Measurements from ENCODE around the gene ARPP21.

ARPP21 gene

GRCh38 chr3:35685153-35685552 is 45.8 kb downstream of the ARPP21 start:
- H3K36me3 ChIP-seq: peaks cover 0 to 79% (median 17%) of the 10 kb centered on the region in 11 experiments; a peak in 11 of 22 replicates
- no peak overlapping the region for H3K27ac ChIP-seq
- no peaks in the 10 kb centered on the region for H3K27me3 ChIP-seq
- H3K4me3 ChIP-seq: no peak overlapping the region
- no peaks in the 10 kb centered on the region for H3K9me3 ChIP-seq (replicated peaks in 1 of 11)
- H3K9ac ChIP-seq: no peak overlapping the region
- H4K20me1 ChIP-seq: no peaks in the 10 kb centered on the region; a peak in 1 of 22 replicates
- H3K4me1 ChIP-seq: peaks cover 9 to 40% (median 23%) of the 10 kb centered on the region in 10 experiments
- H3K4me2 ChIP-seq: no peak overlapping the region
- no peak for TF ChIP-seq Cebpa-rat (IDR thresholded peaks at IDR 0.05)

GRCh38 chr3:35688826-35689225 is 49.5 kb downstream of the ARPP21 start:
- H4K20me1 ChIP-seq: no peaks in the 10 kb centered on the region; a peak in 1 of 22 replicates
- TF ChIP-seq Cebpa-rat (IDR thresholded peaks at IDR 0.05): no peak
- H3K4me2 ChIP-seq: no peak overlapping the region

GRCh38 chr3:35690271-35690670 is 50.9 kb downstream of the ARPP21 start:
- no peak overlapping the region for H3K4me2 ChIP-seq
- H4K20me1 ChIP-seq: no peaks in the 10 kb centered on the region
- no peaks in the 10 kb centered on the region for H3K9me3 ChIP-seq (replicated peaks in 1 of 11)
- no peak overlapping the region for H3K4me3 ChIP-seq
- no peaks in the 10 kb centered on the region for H3K27me3 ChIP-seq
- H3K9ac ChIP-seq: no peak overlapping the region
- peaks cover 0 to 81% (median 27%) of the 10 kb centered on the region in 11 experiments; a peak in 11 of 22 replicates for H3K36me3 ChIP-seq
- H3K4me1 ChIP-seq: no peaks in the 10 kb centered on the region
- no peak for TF ChIP-seq Cebpa-rat (IDR thresholded peaks at IDR 0.05)
- no peak overlapping the region for H3K27ac ChIP-seq

More at GRCh38 chr3:35688826-35689225, 49.5 kb downstream of the ARPP21 start:
- H3K4me3 ChIP-seq: no peak overlapping the region
- H3K36me3 ChIP-seq: peaks cover 0 to 81% (median 27%) of the 10 kb centered on the region in 11 experiments; a peak in 11 of 22 replicates
- H3K27ac ChIP-seq: no peak overlapping the region
- H3K9ac ChIP-seq: no peak overlapping the region
- no peaks in the 10 kb centered on the region for H3K27me3 ChIP-seq
- H3K9me3 ChIP-seq (replicated peaks in 1 of 11): no peaks in the 10 kb centered on the region
- peaks cover 0 to 3% (median under 1%) of the 10 kb centered on the region in 10 experiments; a peak in 9 of 20 replicates for H3K4me1 ChIP-seq

GRCh38 chr3:35705904-35706303 is 66.6 kb downstream of the ARPP21 start:
- no peak for TF ChIP-seq Cebpa-rat (IDR thresholded peaks at IDR 0.05)
- Histone ChIP-seq H3K27ac (no peak overlapping the region), H3K9me3 (replicated peaks in 1 of 11) (no peaks in the 10 kb centered on the region), H4K20me1 (no peaks in the 10 kb centered on the region), H3K4me1 (no peaks in the 10 kb centered on the region), H3K4me2 (no peak overlapping the region), H3K27me3 (no peaks in the 10 kb centered on the region), H3K4me3 (no peak overlapping the region), H3K36me3 (peaks cover 0 to 55% (median 11%) of the 10 kb centered on the region in 11 experiments; a peak in 12 of 22 replicates), H3K9ac (no peak overlapping the region)

- H3K36me3 ChIP-seq: peaks cover 0 to 69% (median 13%) of the 10 kb centered on the region in 11 experiments; a peak in 12 of 22 replicates
- TF ChIP-seq Cebpa-rat (IDR thresholded peaks at IDR 0.05): no peak
- no peaks in the 10 kb centered on the region for H3K4me1 ChIP-seq
- H3K4me2 ChIP-seq: no peak overlapping the region
- no peaks in the 10 kb centered on the region for H3K9me3 ChIP-seq (replicated peaks in 1 of 11)
- H4K20me1 ChIP-seq: no peaks in the 10 kb centered on the region
- H3K27me3 ChIP-seq: no peaks in the 10 kb centered on the region
- no peak overlapping the region for H3K27ac ChIP-seq
- no peak overlapping the region for H3K9ac ChIP-seq
- H3K4me3 ChIP-seq: no peak overlapping the region
Measured at GRCh38 chr3:35707904-35708303, 68.6 kb downstream of the ARPP21 start.

- no peak for TF ChIP-seq Cebpa-rat (IDR thresholded peaks at IDR 0.05)
- no peak overlapping the region for H3K27ac ChIP-seq
- H3K4me1 ChIP-seq: no peaks in the 10 kb centered on the region
- no peaks in the 10 kb centered on the region; a peak in 1 of 22 replicates for H4K20me1 ChIP-seq
- no peak overlapping the region for H3K9ac ChIP-seq
- H3K4me2 ChIP-seq: no peak overlapping the region
- H3K9me3 ChIP-seq (replicated peaks in 1 of 11): no peaks in the 10 kb centered on the region
- no peak overlapping the region for H3K4me3 ChIP-seq
- peaks cover 0 to 77% (median 13%) of the 10 kb centered on the region in 11 experiments; a peak in 12 of 22 replicates for H3K36me3 ChIP-seq
- H3K27me3 ChIP-seq: no peaks in the 10 kb centered on the region
Measured at GRCh38 chr3:35708394-35709271, 69.3 kb downstream of the ARPP21 start.

GRCh38 chr3:35709691-35710090 is 70.4 kb downstream of the ARPP21 start:
- Histone ChIP-seq H3K36me3 (peaks cover 0 to 86% (median 17%) of the 10 kb centered on the region in 11 experiments; a peak in 13 of 22 replicates), H3K9me3 (replicated peaks in 1 of 11) (no peaks in the 10 kb centered on the region), H4K20me1 (no peaks in the 10 kb centered on the region; a peak in 1 of 22 replicates), H3K4me1 (no peaks in the 10 kb centered on the region), H3K27ac (no peak overlapping the region), H3K4me3 (no peak overlapping the region), H3K27me3 (no peaks in the 10 kb centered on the region), H3K9ac (no peak overlapping the region), H3K4me2 (no peak overlapping the region)
- TF ChIP-seq Cebpa-rat (IDR thresholded peaks at IDR 0.05): no peak

GRCh38 chr3:35710554-35710953 is 71.2 kb downstream of the ARPP21 start:
- H3K9me3 ChIP-seq (replicated peaks in 1 of 11): no peaks in the 10 kb centered on the region
- no peaks in the 10 kb centered on the region for H3K4me1 ChIP-seq
- no peak overlapping the region for H3K9ac ChIP-seq
- H3K36me3 ChIP-seq: peaks cover 0 to 90% (median 21%) of the 10 kb centered on the region in 11 experiments; a peak in 13 of 22 replicates
- H3K4me3 ChIP-seq: no peak overlapping the region
- no peak overlapping the region for H3K4me2 ChIP-seq
- TF ChIP-seq Cebpa-rat (IDR thresholded peaks at IDR 0.05): no peak
- H4K20me1 ChIP-seq: no peaks in the 10 kb centered on the region; a peak in 1 of 22 replicates
- no peak overlapping the region for H3K27ac ChIP-seq
- H3K27me3 ChIP-seq: no peaks in the 10 kb centered on the region

GRCh38 chr3:35718921-35719320 is 79.6 kb downstream of the ARPP21 start:
- H3K27me3 ChIP-seq: no peaks in the 10 kb centered on the region
- TF ChIP-seq Cebpa-rat (IDR thresholded peaks at IDR 0.05): no peak
- no peak overlapping the region for H3K4me2 ChIP-seq
- H3K4me1 ChIP-seq: no peaks in the 10 kb centered on the region
- peaks cover 0 to 66% (median 13%) of the 10 kb centered on the region in 11 experiments; a peak in 11 of 22 replicates for H3K36me3 ChIP-seq
- 0 out of 22 replicates have a peak, but pooled peaks cover 0 to 3% (median 0%) of the 10 kb centered on the region in 11 experiments for H4K20me1 ChIP-seq
- no peak overlapping the region for H3K27ac ChIP-seq
- H3K9ac ChIP-seq: no peak overlapping the region
- no peaks in the 10 kb centered on the region for H3K9me3 ChIP-seq (replicated peaks in 1 of 11)
- no peak overlapping the region for H3K4me3 ChIP-seq

Measured in BLaER1 treated with 17β-estradiol and CSF1 and Interleukin-3, amounts not matched to agents 10 nM and 100 nM (cell line).